Measurements from ENCODE around the gene CNN3.
"Not testable (repeated sequence)": the region's sequence is repeated elsewhere in the genome, so short reads cannot be mapped to it uniquely, and the experiment has no call there.

CNN3 gene

GRCh38 chr1:94949681-94950661 is 23.1 kb upstream of the CNN3 start:
- no peak for DNase-seq

GRCh38 chr1:94947437-94947836 is 20.5 kb upstream of the CNN3 start:
- no peak for DNase-seq

GRCh38 chr1:94946886-94947285 is 20.0 kb upstream of the CNN3 start:
- DNase-seq = no peak

GRCh38 chr1:94942171-94943128 is 15.5 kb upstream of the CNN3 start:
- DNase-seq = no peak

GRCh38 chr1:94941480-94941879 is 14.6 kb upstream of the CNN3 start:
- not testable (repeated sequence) for DNase-seq

GRCh38 chr1:94940738-94941137 is 13.8 kb upstream of the CNN3 start:
- no peak for DNase-seq

GRCh38 chr1:94937820-94938219 is 10.9 kb upstream of the CNN3 start:
- DNase-seq = no peak

- DNase-seq = no peak
Measured at GRCh38 chr1:94936861-94937620, 10.1 kb upstream of the CNN3 start.

GRCh38 chr1:94935476-94935875 is 8.6 kb upstream of the CNN3 start:
- no peak for DNase-seq

GRCh38 chr1:94935034-94935433 is 8.1 kb upstream of the CNN3 start:
- DNase-seq = no peak

- no peak for DNase-seq
Measured at GRCh38 chr1:94934551-94934950, 7.6 kb upstream of the CNN3 start.

- no peak for DNase-seq
Measured at GRCh38 chr1:94931254-94931841, 4.4 kb upstream of the CNN3 start.

- no peak for DNase-seq
Measured at GRCh38 chr1:94929351-94930217, 2.7 kb upstream of the CNN3 start.

- no peak for DNase-seq
Measured at GRCh38 chr1:94928293-94928939, 1.5 kb upstream of the CNN3 start.

- DNase-seq = no peak
Measured at GRCh38 chr1:94927405-94928175, 680 bp upstream of the CNN3 start.

- DNase-seq = no peak
Measured at GRCh38 chr1:94926126-94926914, 590 bp downstream of the CNN3 start.

GRCh38 chr1:94925561-94926125 is 1.3 kb downstream of the CNN3 start:
- DNase-seq = no peak

- no peak for DNase-seq
Measured at GRCh38 chr1:94925004-94925403, 1.9 kb downstream of the CNN3 start.

Measured in stimulated activated naive CD4-positive, alpha-beta T cell treated with Interleukin-2 at 50 U/mL for 16 hours (primary cell).